HepG2 (cell line): ENCODE measurements around the gene ALMS1. TPM values are rescaled to one million over a fixed set of nuclear protein-coding genes. Genes with fewer than 3 reads are reported as not detected.

Experiments used
- ATAC-seq: fragments of 200-7000 bp; cut with Tn5 transposase; 3 replicates; pipeline ENCODE4 v1.9.1; 2020; ENCODE audit warnings: mild to moderate bottlenecking, moderate library complexity
- BruUV-seq: library from RNA; stranded (reverse); fragments of 400-500 nt; replicated peaks from 2 replicates; lab custom pipeline; 2021; lab: Mats Ljungman, UMichigan
- CTCF ChIA-PET: fragments of 300-600 bp; formaldehyde crosslinking; extraction: SDS; loops from one replicate; lab custom pipeline; 2021; ENCODE audit warnings: low total read pairs, inconsistent platforms, low intra/inter-chr PET ratio; lab: Yijun Ruan, JAX
- POLR2A ChIA-PET: fragments of 350-600 bp; sonication (Branson Sonifier 250); formaldehyde crosslinking; loops from one replicate; lab custom pipeline; 2020; ENCODE audit warnings: antibody characterized with exemption, inconsistent platforms; lab: Yijun Ruan, JAX
- DNase-seq: peaks from one replicate; pipeline ENCODE4 v3.0.0-alpha.2; 2015; ENCODE audit warnings: low spot score
- FAIRE-seq: peaks from 3 replicates; lab custom pipeline; 2011; peaks lifted over from hg19 to GRCh38; lab: Jason Lieb, UNC
- H2AFZ ChIP-seq: one replicate; pipeline ENCODE4 v1.6.1; 2011; ENCODE audit warnings: low read length, inconsistent platforms
- H3K27ac ChIP-seq: fragments of 300-600 bp; 3 replicates; pipeline ENCODE4 v1.8.0; 2011; ENCODE audit warnings: mixed run types, mild to moderate bottlenecking, mixed read lengths, low read length, inconsistent platforms; ENCODE audit not compliant: insufficient read depth; ENCODE audit errors: extremely low read length
- H3K27me3 ChIP-seq, 2 experiments: fragments of 200-600 bp in 1 of 2; 2 replicates in 1 of 2; 3 replicates in 1 of 2; pipeline versions ENCODE4 v1.6.0 to v1.8.0; 2011; ENCODE audit warnings: low read length in 2 of 2, mild to moderate bottlenecking in 2 of 2, moderate library complexity in 2 of 2, inconsistent platforms in 1 of 2; ENCODE audit not compliant: insufficient read depth in 2 of 2, control insufficient read depth in 1 of 2
- H3K36me3 ChIP-seq, 2 experiments: fragments of 200-600 bp in 1 of 2; replicated peaks in 1 of 2; 2 replicates in 1 of 2; 3 replicates in 1 of 2; pipeline versions ENCODE4 v1.5.1 to v1.8.0; 2011; ENCODE audit warnings: low read length in 2 of 2, inconsistent platforms in 1 of 2; ENCODE audit not compliant: insufficient read depth in 2 of 2, control insufficient read depth in 1 of 2
- H3K4me1 ChIP-seq: 2 replicates; pipeline ENCODE4 v1.5.1; 2012; ENCODE audit warnings: low read length, inconsistent platforms; ENCODE audit not compliant: insufficient read depth
- H3K4me2 ChIP-seq: 2 replicates; pipeline ENCODE4 v1.6.0; 2011; ENCODE audit warnings: low read depth, low read length, inconsistent platforms
- H3K4me3 ChIP-seq, 3 experiments: fragments of 200-600 bp in 1 of 3; sonication (generic), shearing (Covaris generic) in 1 of 3; replicated peaks in 1 of 3; 2 replicates each; pipeline ENCODE4 v1.5.1; 2011 to 2016; ENCODE audit warnings: low read length in 3 of 3, inconsistent platforms in 2 of 3, low read depth in 2 of 3, mild to moderate bottlenecking in 2 of 3, control low read depth in 1 of 3, mixed read lengths in 1 of 3; ENCODE audit not compliant: insufficient read depth in 1 of 3
- H3K79me2 ChIP-seq: one replicate; pipeline ENCODE4 v1.6.1; 2011; ENCODE audit warnings: low read length, inconsistent platforms; ENCODE audit not compliant: insufficient read depth
- H3K9ac ChIP-seq: 2 replicates; pipeline ENCODE4 v1.6.0; 2011; ENCODE audit warnings: mild to moderate bottlenecking, low read depth, low read length, inconsistent platforms; ENCODE audit not compliant: insufficient read depth
- H3K9me3 ChIP-seq: 2 replicates; pipeline ENCODE4 v1.5.1; 2012; ENCODE audit warnings: mild to moderate bottlenecking, low read length
- H4K20me1 ChIP-seq: 2 replicates; pipeline ENCODE4 v1.6.0; 2011; ENCODE audit warnings: inconsistent platforms, mild to moderate bottlenecking, low read length, moderate library complexity; ENCODE audit not compliant: insufficient read depth
- ELF1 ChIP-seq: sonication (generic); formaldehyde crosslinking; IDR thresholded peaks from 2 replicates; pipeline ENCODE4 v1.4.0; 2020; ENCODE audit warnings: missing genetic modification reagents
- ETV6 ChIP-seq: sonication (generic); formaldehyde crosslinking; conservative IDR thresholded peaks from 2 replicates; pipeline ENCODE4 v1.4.0; 2020; ENCODE audit warnings: missing genetic modification reagents
- HNF4A ChIP-seq: sonication (generic); formaldehyde crosslinking; IDR thresholded peaks from 2 replicates; pipeline ENCODE4 v1.4.0; 2020; ENCODE audit warnings: missing genetic modification reagents
- NR2F1 ChIP-seq, 2 experiments: fragments of 450-650 bp in 1 of 2; formaldehyde crosslinking in 1 of 2; IDR thresholded peaks; 2 replicates each; pipeline versions ENCODE4 v1.5.0 to v1.6.1; 2016 to 2020; ENCODE audit warnings: mild to moderate bottlenecking in 1 of 2, missing compliant biosample characterization in 1 of 2, missing genetic modification reagents in 1 of 2, moderate library complexity in 1 of 2
- PHF8 ChIP-seq: sonication (generic); formaldehyde crosslinking; IDR thresholded peaks from 2 replicates; pipeline ENCODE4 v1.5.0; 2020; ENCODE audit warnings: missing genetic modification reagents
- SP5 ChIP-seq: IDR thresholded peaks from 2 replicates; pipeline ENCODE4 v1.6.1; 2016; ENCODE audit warnings: low read depth, borderline replicate concordance
- TIGD3 ChIP-seq: sonication (generic); formaldehyde crosslinking; IDR thresholded peaks from 2 replicates; pipeline ENCODE4 v1.5.1; 2020; ENCODE audit warnings: mild to moderate bottlenecking, missing genetic modification reagents, borderline replicate concordance
- ZNF343 ChIP-seq: sonication (generic); formaldehyde crosslinking; IDR thresholded peaks from 2 replicates; pipeline ENCODE4 v1.4.0; 2020; ENCODE audit warnings: mild to moderate bottlenecking, missing genetic modification reagents
- ZNF614 ChIP-seq: IDR thresholded peaks from 2 replicates; pipeline ENCODE4 v1.6.1; 2018; ENCODE audit warnings: missing biosample characterization, missing genetic modification reagents, inconsistent platforms, borderline replicate concordance
- in situ Hi-C: cut with HindIII; loops from 2 replicates; pipeline ENCODE4 v1.10.0; 2017; ENCODE audit warnings: low pct_unique_long_range_greater_than_20kb; ENCODE audit not compliant: extremely low pct_ligation_motif_present
- intact Hi-C: fragments of 100-400 bp; cut with micrococcal nuclease; formaldehyde crosslinking; loops from one replicate; pipeline ENCODE4 v1.10.0; 2022; ENCODE audit not compliant: unreplicated experiment
- polyA plus RNA-seq, 8 experiments: library from polyadenylated mRNA; depleted of rRNA in 3 of 8; stranded (reverse) in 7 of 8; unstranded in 1 of 8; fragments of >200 nt; fragmentation: Illumina TruSeq in 4 of 8; extraction: Trizol in 4 of 8; gene quantifications; 2 replicates each; pipeline versions ENCODE4 v1.2.1 to v1.2.3, GENCODE V29; 2011 to 2016; ENCODE audit warnings: low read depth in 4 of 8, missing spikeins in 1 of 8, mixed read lengths in 1 of 8; ENCODE audit not compliant: insufficient read depth in 1 of 8
- total RNA-seq, 5 experiments: library from RNA; depleted of rRNA; stranded (reverse); fragments of >200 nt; fragmentation: Illumina TruSeq; extraction: Trizol; gene quantifications; 2 replicates each; pipeline ENCODE4 v1.2.3, GENCODE V29; 2016; ENCODE audit warnings: low read depth in 1 of 5
- TF ChIP-seq, protein P1 (sequence below): sonication (generic); formaldehyde crosslinking; IDR thresholded peaks from 2 replicates; pipeline ENCODE4 v1.5.0; 2020; ENCODE audit warnings: missing genetic modification reagents
- TF ChIP-seq, protein P2 (sequence below): sonication (generic); formaldehyde crosslinking; IDR thresholded peaks from 2 replicates; pipeline ENCODE4 v1.5.0; 2020; ENCODE audit warnings: mild to moderate bottlenecking, missing genetic modification reagents, borderline replicate concordance

ALMS1 gene
- total and polyA plus RNA-seq, 2 of the 13 experiments (the other 11 are each of a cell fraction or from before 2014, with no cell fraction given), result 12.9 to 21.2 TPM

- no peak overlapping the region for H2AFZ ChIP-seq
- POLR2A ChIA-PET, result no interaction called here
- no peaks in the 10 kb centered on the region for H3K27me3 ChIP-seq
- no peak overlapping the region for H3K27ac ChIP-seq
- in situ Hi-C loops, result no loop called here
- no peak overlapping the region for H3K9ac ChIP-seq
- H3K36me3 ChIP-seq, result no peaks in the 10 kb centered on the region
- TF ChIP-seq ETV6 (CRISPR knock-in tag), result no peak
- TF ChIP-seq SP5 (CRISPR knock-in tag), result no peak
- TF ChIP-seq ZNF343 (CRISPR knock-in tag), result no peak
- no peak for TF ChIP-seq NR2F1 (CRISPR knock-in tag; IDR thresholded peaks at IDR 0.05)
- TF ChIP-seq, protein P1, sequence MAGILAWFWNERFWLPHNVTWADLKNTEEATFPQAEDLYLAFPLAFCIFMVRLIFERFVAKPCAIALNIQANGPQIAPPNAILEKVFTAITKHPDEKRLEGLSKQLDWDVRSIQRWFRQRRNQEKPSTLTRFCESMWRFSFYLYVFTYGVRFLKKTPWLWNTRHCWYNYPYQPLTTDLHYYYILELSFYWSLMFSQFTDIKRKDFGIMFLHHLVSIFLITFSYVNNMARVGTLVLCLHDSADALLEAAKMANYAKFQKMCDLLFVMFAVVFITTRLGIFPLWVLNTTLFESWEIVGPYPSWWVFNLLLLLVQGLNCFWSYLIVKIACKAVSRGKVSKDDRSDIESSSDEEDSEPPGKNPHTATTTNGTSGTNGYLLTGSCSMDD (CRISPR knock-in tag), result no peak
- TF ChIP-seq, protein P2, sequence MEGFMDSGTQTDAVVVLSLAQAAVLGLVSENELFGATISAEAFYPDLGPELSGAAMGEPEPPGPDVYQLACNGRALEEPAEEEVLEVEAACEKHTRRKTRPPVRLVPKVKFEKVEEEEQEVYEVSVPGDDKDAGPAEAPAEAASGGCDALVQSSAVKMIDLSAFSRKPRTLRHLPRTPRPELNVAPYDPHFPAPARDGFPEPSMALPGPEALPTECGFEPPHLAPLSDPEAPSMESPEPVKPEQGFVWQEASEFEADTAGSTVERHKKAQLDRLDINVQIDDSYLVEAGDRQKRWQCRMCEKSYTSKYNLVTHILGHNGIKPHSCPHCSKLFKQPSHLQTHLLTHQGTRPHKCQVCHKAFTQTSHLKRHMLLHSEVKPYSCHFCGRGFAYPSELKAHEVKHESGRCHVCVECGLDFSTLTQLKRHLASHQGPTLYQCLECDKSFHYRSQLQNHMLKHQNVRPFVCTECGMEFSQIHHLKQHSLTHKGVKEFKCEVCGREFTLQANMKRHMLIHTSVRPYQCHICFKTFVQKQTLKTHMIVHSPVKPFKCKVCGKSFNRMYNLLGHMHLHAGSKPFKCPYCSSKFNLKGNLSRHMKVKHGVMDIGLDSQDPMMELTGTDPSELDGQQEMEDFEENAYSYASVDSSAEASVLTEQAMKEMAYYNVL (CRISPR knock-in tag), result no peak
- no peak for TF ChIP-seq TIGD3 (CRISPR knock-in tag)
- TF ChIP-seq ZNF614, result no peak
- no peak for TF ChIP-seq PHF8 (CRISPR knock-in tag)
- no peak for TF ChIP-seq HNF4A (CRISPR knock-in tag)
- TF ChIP-seq ELF1 (CRISPR knock-in tag), result no peak
- ATAC-seq (no peak), DNase-seq (no peak), FAIRE-seq (no peak)
- BruUV-seq, result no TSS peak
- no peaks in the 10 kb centered on the region for H4K20me1 ChIP-seq
- no peak overlapping the region for H3K4me2 ChIP-seq
- CTCF ChIA-PET, result no interaction called here
- no peak overlapping the region for H3K4me3 ChIP-seq
- no peaks in the 10 kb centered on the region for H3K9me3 ChIP-seq
- intact Hi-C loops, result no loop called here
- no peaks in the 10 kb centered on the region for H3K79me2 ChIP-seq
- no peaks in the 10 kb centered on the region for H3K4me1 ChIP-seq
Measured at GRCh38 chr2:73614997-73615396, 229.4 kb downstream of the ALMS1 start.
